IPS DF 19.7 (cell line): Measurements from ENCODE around the gene TRABD2B.

ENCODE experiments used
- DNase-seq: peaks from one replicate; pipeline ENCODE4 v3.0.0-alpha.2; 2013; ENCODE audit warnings: low read depth, low spot score

Gene TRABD2B

GRCh38 chr1:47993416-47993740, 3.8 kb downstream of the TRABD2B start:
- DNase-seq = no peak

GRCh38 chr1:47992720-47993415, 4.3 kb downstream of the TRABD2B start:
- no peak for DNase-seq

- no peak for DNase-seq
Observed at GRCh38 chr1:47991673-47992072, 5.5 kb downstream of the TRABD2B start.

- no peak for DNase-seq
Observed at GRCh38 chr1:47991187-47991586, 6.0 kb downstream of the TRABD2B start.

- DNase-seq = no peak
Observed at GRCh38 chr1:47990286-47990685, 6.9 kb downstream of the TRABD2B start.

- DNase-seq = no peak
Observed at GRCh38 chr1:47987601-47988000, 9.6 kb downstream of the TRABD2B start.

GRCh38 chr1:47986761-47987200, 10.4 kb downstream of the TRABD2B start:
- DNase-seq = no peak

- no peak for DNase-seq
Observed at GRCh38 chr1:47985018-47985417, 12.2 kb downstream of the TRABD2B start.

GRCh38 chr1:47984175-47984789, 12.9 kb downstream of the TRABD2B start:
- no peak for DNase-seq

- DNase-seq = no peak
Observed at GRCh38 chr1:47983691-47984090, 13.5 kb downstream of the TRABD2B start.

GRCh38 chr1:47981667-47982350, 15.4 kb downstream of the TRABD2B start:
- DNase-seq = no peak

- DNase-seq = no peak
Observed at GRCh38 chr1:47980501-47980900, 16.7 kb downstream of the TRABD2B start.

- no peak for DNase-seq
Observed at GRCh38 chr1:47979724-47980123, 17.5 kb downstream of the TRABD2B start.

GRCh38 chr1:47978486-47978885, 18.7 kb downstream of the TRABD2B start:
- no peak for DNase-seq

- no peak for DNase-seq
Observed at GRCh38 chr1:47976728-47977127, 20.5 kb downstream of the TRABD2B start.

- no peak for DNase-seq
Observed at GRCh38 chr1:47976267-47976666, 20.9 kb downstream of the TRABD2B start.

- DNase-seq = no peak
Observed at GRCh38 chr1:47975302-47975921, 21.8 kb downstream of the TRABD2B start.

- no peak for DNase-seq
Observed at GRCh38 chr1:47972864-47973432, 24.2 kb downstream of the TRABD2B start.

- DNase-seq = no peak
Observed at GRCh38 chr1:47971385-47972160, 25.6 kb downstream of the TRABD2B start.

GRCh38 chr1:47970882-47971281, 26.3 kb downstream of the TRABD2B start:
- DNase-seq = no peak

GRCh38 chr1:47969478-47969877, 27.7 kb downstream of the TRABD2B start:
- no peak for DNase-seq

GRCh38 chr1:47968556-47968888, 28.7 kb downstream of the TRABD2B start:
- no peak for DNase-seq
